IPS-20b (cell line): ENCODE results near the gene ARHGEF18.
"Not testable (repeated sequence)": the region's sequence is repeated elsewhere in the genome, so short reads cannot be mapped to it uniquely, and the experiment has no call there.

Experiments
- H3K27ac ChIP-seq: one replicate; pipeline ENCODE4 v1.5.1; 2013; ENCODE audit warnings: low read length
- H3K27me3 ChIP-seq: 2 replicates; pipeline ENCODE4 v1.6.1; 2013; ENCODE audit warnings: mild to moderate bottlenecking, low read length, inconsistent platforms; ENCODE audit not compliant: insufficient read depth
- H3K36me3 ChIP-seq: 2 replicates; pipeline ENCODE4 v1.6.1; 2013; ENCODE audit warnings: low read depth, mild to moderate bottlenecking, inconsistent platforms, low read length, moderate library complexity; ENCODE audit not compliant: insufficient read depth
- H3K4me1 ChIP-seq: 2 replicates; pipeline ENCODE4 v1.6.1; 2013; ENCODE audit warnings: mild to moderate bottlenecking, control low read depth, inconsistent platforms, low read length, moderate library complexity; ENCODE audit not compliant: insufficient read depth
- H3K4me3 ChIP-seq: 2 replicates; pipeline ENCODE4 v1.5.1; 2013; ENCODE audit warnings: mild to moderate bottlenecking, low read length, inconsistent platforms
- H3K9ac ChIP-seq: 2 replicates; pipeline ENCODE4 v1.6.1; 2013; ENCODE audit warnings: low read depth, mild to moderate bottlenecking, inconsistent platforms, low read length, moderate library complexity
- H3K9me3 ChIP-seq: 2 replicates; pipeline ENCODE4 v1.6.1; 2013; ENCODE audit warnings: mild to moderate bottlenecking, low read depth, low read length, inconsistent platforms; ENCODE audit not compliant: insufficient read depth

Gene ARHGEF18

GRCh38 chr19:7331446-7331845 lies 17.3 kb upstream of the ARHGEF18 start:
- Histone ChIP-seq H3K4me1 (no peaks in the 10 kb centered on the region), H3K27me3 (no peaks in the 10 kb centered on the region), H3K4me3 (no peak overlapping the region), H3K9ac (no peak overlapping the region), H3K27ac (no peak overlapping the region), H3K36me3 (no peaks in the 10 kb centered on the region), H3K9me3 (peaks cover 4% of the 10 kb centered on the region; the same call in 1 of the 2 replicates)

- Histone ChIP-seq H3K4me3 (no peak overlapping the region), H3K27ac (no peak overlapping the region), H3K9ac (no peak overlapping the region), H3K36me3 (no peaks in the 10 kb centered on the region), H3K27me3 (no peaks in the 10 kb centered on the region), H3K4me1 (no peaks in the 10 kb centered on the region), H3K9me3 (peaks cover 4% of the 10 kb centered on the region; the same call in 1 of the 2 replicates)
Observed at GRCh38 chr19:7333198-7334118, 15.3 kb upstream of the ARHGEF18 start.

- H3K27me3 ChIP-seq, result no peaks in the 10 kb centered on the region
- no peak overlapping the region for H3K9ac ChIP-seq
- H3K4me3 ChIP-seq, result no peak overlapping the region
- peaks cover 3% of the 10 kb centered on the region; the same call in 1 of the 2 replicates for H3K9me3 ChIP-seq
- H3K36me3 ChIP-seq, result no peaks in the 10 kb centered on the region
- no peak overlapping the region for H3K27ac ChIP-seq
- no peaks in the 10 kb centered on the region for H3K4me1 ChIP-seq
Observed at GRCh38 chr19:7336321-7336973, 12.3 kb upstream of the ARHGEF18 start.

GRCh38 chr19:7337380-7338194 lies 11.2 kb upstream of the ARHGEF18 start:
- Histone ChIP-seq H3K9ac (no peak overlapping the region), H3K9me3 (no peaks in the 10 kb centered on the region), H3K27ac (no peak overlapping the region), H3K27me3 (no peaks in the 10 kb centered on the region), H3K4me3 (no peak overlapping the region), H3K4me1 (no peaks in the 10 kb centered on the region), H3K36me3 (no peaks in the 10 kb centered on the region)

- H3K9me3 ChIP-seq, result no peaks in the 10 kb centered on the region
Observed at GRCh38 chr19:7340959-7341837, 7.5 kb upstream of the ARHGEF18 start.

GRCh38 chr19:7342143-7342542 lies 6.6 kb upstream of the ARHGEF18 start:
- Histone ChIP-seq H3K9me3 (no peaks in the 10 kb centered on the region), H3K36me3 (no peaks in the 10 kb centered on the region), H3K9ac (no peak overlapping the region), H3K27ac (no peak overlapping the region), H3K4me3 (no peak overlapping the region), H3K27me3 (no peaks in the 10 kb centered on the region), H3K4me1 (no peaks in the 10 kb centered on the region)

More at GRCh38 chr19:7340959-7341837, 7.5 kb upstream of the ARHGEF18 start:
- Histone ChIP-seq H3K36me3 (no peaks in the 10 kb centered on the region), H3K9ac (no peak overlapping the region), H3K4me3 (no peak overlapping the region), H3K4me1 (no peaks in the 10 kb centered on the region), H3K27me3 (no peaks in the 10 kb centered on the region), H3K27ac (no peak overlapping the region)

GRCh38 chr19:7346488-7346971 lies 2.2 kb upstream of the ARHGEF18 start:
- Histone ChIP-seq H3K27ac (no peak overlapping the region), H3K4me1 (no peaks in the 10 kb centered on the region), H3K4me3 (no peak overlapping the region), H3K36me3 (no peaks in the 10 kb centered on the region), H3K27me3 (no peaks in the 10 kb centered on the region), H3K9me3 (no peaks in the 10 kb centered on the region), H3K9ac (no peak overlapping the region)

- H3K4me1 ChIP-seq, H3K27me3 ChIP-seq, H3K9me3 ChIP-seq, H3K4me3 ChIP-seq, H3K36me3 ChIP-seq, H3K9ac ChIP-seq, H3K27ac ChIP-seq: not testable (repeated sequence)
Observed at GRCh38 chr19:7346997-7347396, 1.7 kb upstream of the ARHGEF18 start.

GRCh38 chr19:7349231-7349591 lies 474 bp downstream of the ARHGEF18 start:
- Histone ChIP-seq H3K9ac (no peak overlapping the region), H3K4me1 (no peaks in the 10 kb centered on the region), H3K4me3 (no peak overlapping the region), H3K36me3 (no peaks in the 10 kb centered on the region), H3K27ac (no peak overlapping the region), H3K9me3 (peaks cover 4% of the 10 kb centered on the region; the same call in 1 of the 2 replicates), H3K27me3 (no peaks in the 10 kb centered on the region)

- Histone ChIP-seq H3K36me3 (no peaks in the 10 kb centered on the region), H3K4me3 (no peak overlapping the region)
Observed at GRCh38 chr19:7349961-7350711, 1.4 kb downstream of the ARHGEF18 start.

More at GRCh38 chr19:7349961-7350711, 1.4 kb downstream of the ARHGEF18 start:
- H3K9me3 ChIP-seq, result peaks cover 4% of the 10 kb centered on the region; the same call in 1 of the 2 replicates
- no peak overlapping the region for H3K9ac ChIP-seq
- H3K4me1 ChIP-seq, result no peaks in the 10 kb centered on the region
- no peak overlapping the region for H3K27ac ChIP-seq
- no peaks in the 10 kb centered on the region for H3K27me3 ChIP-seq
